Measurements from ENCODE around the gene MINAR2.

The MINAR2 gene

GRCh38 chr5:129773376-129773775, 25.5 kb downstream of the MINAR2 start:
- no peak for DNase-seq

- DNase-seq, result no peak
Measured at GRCh38 chr5:129781594-129781993, 33.7 kb downstream of the MINAR2 start.

- DNase-seq, result no peak
Measured at GRCh38 chr5:129803403-129803802, 55.5 kb downstream of the MINAR2 start.

- no peak for DNase-seq
Measured at GRCh38 chr5:129804705-129805104, 56.8 kb downstream of the MINAR2 start.

- DNase-seq, result no peak
Measured at GRCh38 chr5:129807162-129807814, 59.4 kb downstream of the MINAR2 start.

Data from NCI-H1092 (cell line).